Astrocyte of the cerebellum (primary cell): ENCODE measurements around the gene KCTD17.

ENCODE experiments used
- DNase-seq: peaks from one replicate; pipeline ENCODE4 v3.0.0-alpha.2; 2011; ENCODE audit warnings: low read depth
- H3K4me3 ChIP-seq: 2 replicates; pipeline ENCODE4 v1.5.1; 2011; ENCODE audit warnings: mild to moderate bottlenecking, low read depth, low read length, moderate library complexity
- in situ Hi-C: cut with HindIII; loops from 2 replicates; pipeline ENCODE4 v1.10.0; 2017; ENCODE audit warnings: low sequenced_read_pairs
- TF ChIP-seq, protein P1 (sequence below): IDR thresholded peaks from 2 replicates; pipeline ENCODE4 v1.5.1; 2012; ENCODE audit warnings: low read length, low read depth, moderate library complexity, mild to moderate bottlenecking; ENCODE audit errors: missing control alignments

KCTD17 gene

DNA sequence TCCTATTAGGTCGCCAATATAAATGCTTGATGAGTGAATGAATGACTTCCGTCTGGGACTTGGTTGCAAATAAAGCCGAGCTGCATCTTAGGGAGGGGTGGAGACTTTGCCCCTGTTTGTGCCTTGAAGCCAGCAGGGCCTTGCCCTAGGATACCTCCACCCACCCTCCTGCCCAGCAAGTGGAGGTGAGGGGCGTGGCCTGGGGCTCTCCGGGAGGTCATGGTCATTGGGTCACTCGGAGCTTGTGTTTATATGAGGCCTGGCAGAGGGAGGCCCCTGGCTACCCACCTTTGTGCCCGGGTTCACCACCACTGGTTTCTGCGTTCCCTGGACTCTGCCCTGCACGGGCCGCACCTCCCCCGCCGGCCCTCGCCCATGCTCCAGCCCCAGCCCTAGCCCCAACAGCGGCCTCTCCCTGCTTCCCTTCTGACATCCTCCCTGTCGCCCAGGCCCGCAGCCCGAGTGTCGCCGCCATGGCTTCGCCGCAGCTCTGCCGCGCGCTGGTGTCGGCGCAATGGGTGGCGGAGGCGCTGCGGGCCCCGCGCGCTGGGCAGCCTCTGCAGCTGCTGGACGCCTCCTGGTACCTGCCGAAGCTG is 27.7 kb upstream of the KCTD17 start:
- in situ Hi-C loops: no loop called here
- no peak for DNase-seq
- TF ChIP-seq, protein P1, sequence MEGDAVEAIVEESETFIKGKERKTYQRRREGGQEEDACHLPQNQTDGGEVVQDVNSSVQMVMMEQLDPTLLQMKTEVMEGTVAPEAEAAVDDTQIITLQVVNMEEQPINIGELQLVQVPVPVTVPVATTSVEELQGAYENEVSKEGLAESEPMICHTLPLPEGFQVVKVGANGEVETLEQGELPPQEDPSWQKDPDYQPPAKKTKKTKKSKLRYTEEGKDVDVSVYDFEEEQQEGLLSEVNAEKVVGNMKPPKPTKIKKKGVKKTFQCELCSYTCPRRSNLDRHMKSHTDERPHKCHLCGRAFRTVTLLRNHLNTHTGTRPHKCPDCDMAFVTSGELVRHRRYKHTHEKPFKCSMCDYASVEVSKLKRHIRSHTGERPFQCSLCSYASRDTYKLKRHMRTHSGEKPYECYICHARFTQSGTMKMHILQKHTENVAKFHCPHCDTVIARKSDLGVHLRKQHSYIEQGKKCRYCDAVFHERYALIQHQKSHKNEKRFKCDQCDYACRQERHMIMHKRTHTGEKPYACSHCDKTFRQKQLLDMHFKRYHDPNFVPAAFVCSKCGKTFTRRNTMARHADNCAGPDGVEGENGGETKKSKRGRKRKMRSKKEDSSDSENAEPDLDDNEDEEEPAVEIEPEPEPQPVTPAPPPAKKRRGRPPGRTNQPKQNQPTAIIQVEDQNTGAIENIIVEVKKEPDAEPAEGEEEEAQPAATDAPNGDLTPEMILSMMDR: no peak
- H3K4me3 ChIP-seq: no peak overlapping the region

GRCh38 chr22:37024339-37025157 is 27.0 kb upstream of the KCTD17 start:
- TF ChIP-seq, protein P1: no peak
- no peak overlapping the region for H3K4me3 ChIP-seq
- in situ Hi-C loops: no loop called here
- DNase-seq: no peak

DNA sequence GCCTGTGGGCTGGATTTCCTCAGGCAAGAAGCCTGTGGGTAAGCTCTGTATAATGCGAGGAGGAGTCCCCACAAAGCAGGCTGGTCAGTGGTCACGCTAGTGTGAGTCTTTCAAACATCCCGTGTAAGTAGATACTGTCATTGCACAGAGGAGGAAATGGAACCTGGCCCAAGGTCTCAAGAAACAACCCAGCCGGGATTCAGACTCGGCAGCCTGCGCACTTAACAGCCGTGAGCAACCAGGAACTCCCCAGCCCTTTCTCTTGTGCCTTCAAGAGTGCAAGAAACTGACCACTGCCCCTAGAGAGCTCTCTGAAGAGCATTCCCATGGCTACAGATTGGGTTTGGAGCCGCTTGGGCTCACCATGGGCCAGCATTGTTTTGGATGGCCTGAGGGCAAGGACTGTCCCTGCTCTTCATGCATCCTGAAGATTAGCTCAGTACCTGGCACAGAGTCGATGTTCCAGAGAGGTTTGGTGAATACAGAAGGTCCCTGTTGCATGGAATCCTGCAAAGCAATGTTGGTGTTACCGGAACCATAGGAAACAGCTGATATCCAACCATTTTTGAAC is 26.0 kb upstream of the KCTD17 start:
- H3K4me3 ChIP-seq: no peak overlapping the region
- no peak for DNase-seq
- in situ Hi-C loops: no loop called here
- TF ChIP-seq, protein P1: no peak

GRCh38 chr22:37026325-37026724 is 25.2 kb upstream of the KCTD17 start:
- H3K4me3 ChIP-seq: no peak overlapping the region
- TF ChIP-seq, protein P1: no peak
- in situ Hi-C loops: no loop called here
- DNase-seq: no peak

GRCh38 chr22:37027556-37027955 is 24.0 kb upstream of the KCTD17 start:
- in situ Hi-C loops: no loop called here
- H3K4me3 ChIP-seq: no peak overlapping the region
- no peak for DNase-seq
- TF ChIP-seq, protein P1: no peak

DNA sequence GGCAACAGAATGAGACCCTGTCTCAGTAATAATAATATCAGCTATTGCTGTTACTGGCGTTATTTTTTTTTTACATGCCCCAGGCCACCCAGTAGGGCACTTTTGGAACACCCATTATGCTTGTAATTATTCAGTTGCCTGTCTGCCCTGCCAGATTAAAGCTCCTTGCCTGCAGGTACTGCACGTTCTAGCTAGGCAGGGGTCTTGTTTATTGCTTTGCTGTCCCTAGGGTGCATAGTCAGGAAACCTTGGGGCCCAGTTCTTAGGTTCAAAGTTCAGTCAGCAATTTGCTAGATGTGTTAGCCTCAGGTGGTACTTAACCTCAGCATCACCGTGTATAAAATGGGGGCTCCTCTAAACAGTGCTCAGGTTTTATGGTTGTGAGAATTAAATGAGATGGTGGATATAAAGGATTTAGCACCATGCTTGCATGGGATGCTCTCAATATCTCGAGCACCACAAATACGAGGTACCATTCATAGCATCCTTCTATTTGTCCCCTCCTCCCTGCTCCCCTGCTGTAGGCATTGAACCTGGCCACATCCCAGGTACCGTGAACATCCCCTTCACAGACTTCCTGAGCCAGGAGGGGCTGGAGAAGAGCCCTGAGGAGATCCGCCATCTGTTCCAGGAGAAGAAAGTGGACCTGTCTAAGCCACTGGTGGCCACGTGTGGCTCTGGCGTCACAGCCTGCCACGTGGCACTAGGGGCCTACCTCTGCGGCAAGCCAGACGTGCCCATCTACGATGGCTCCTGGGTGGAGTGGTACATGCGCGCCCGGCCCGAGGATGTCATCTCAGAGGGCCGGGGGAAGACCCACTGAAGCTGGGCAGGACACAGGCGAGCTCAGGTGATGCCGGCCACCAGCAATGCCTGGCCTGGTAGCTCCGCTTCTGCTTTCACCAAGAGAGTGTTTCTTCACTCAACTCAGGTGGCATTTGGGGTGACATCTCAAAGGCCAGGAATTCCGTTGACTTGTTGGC is 22.6 kb upstream of the KCTD17 start:
- TF ChIP-seq, protein P1: no peak
- no peak for DNase-seq
- no peak overlapping the region for H3K4me3 ChIP-seq
- in situ Hi-C loops: no loop called here
